Measurements from ENCODE around the gene GSDMA. TPM values are rescaled to one million over a fixed set of nuclear protein-coding genes. Genes with fewer than 3 reads are reported as not detected.
A peak's percentile ranks its signal among the peaks of the same experiment; 100 is the strongest.
"Not testable (repeated sequence)": the region's sequence is repeated elsewhere in the genome, so short reads cannot be mapped to it uniquely, and the experiment has no call there.

GSDMA gene
- total RNA-seq, 1 donor from 2014 or later = 0.74 TPM

GRCh38 chr17:39946551-39947330, 16.1 kb upstream of the GSDMA start:
- no peaks in the 10 kb centered on the region for H3K4me1 ChIP-seq
- intact Hi-C loops (cut with DNase I) = no loop called here
- TF ChIP-seq POLR2AphosphoS5 (IDR thresholded peaks at IDR 0.05; ENCODE audit: insufficient read depth in 1 of 2, low read depth in 1 of 2) = no peak
- TF ChIP-seq CTCF (IDR thresholded peaks at IDR 0.05) = no peak
- no peak for TF ChIP-seq POLR2A (IDR thresholded peaks at IDR 0.05)
- H3K36me3 ChIP-seq = no peaks in the 10 kb centered on the region
- no peak overlapping the region for H3K27ac ChIP-seq
- no peaks in the 10 kb centered on the region for H3K27me3 ChIP-seq
- no peak overlapping the region for H3K4me3 ChIP-seq
- H3K9me3 ChIP-seq = no peaks in the 10 kb centered on the region
- no peak for DNase-seq (ENCODE audit: extremely low spot score in 2 of 2)

DNA sequence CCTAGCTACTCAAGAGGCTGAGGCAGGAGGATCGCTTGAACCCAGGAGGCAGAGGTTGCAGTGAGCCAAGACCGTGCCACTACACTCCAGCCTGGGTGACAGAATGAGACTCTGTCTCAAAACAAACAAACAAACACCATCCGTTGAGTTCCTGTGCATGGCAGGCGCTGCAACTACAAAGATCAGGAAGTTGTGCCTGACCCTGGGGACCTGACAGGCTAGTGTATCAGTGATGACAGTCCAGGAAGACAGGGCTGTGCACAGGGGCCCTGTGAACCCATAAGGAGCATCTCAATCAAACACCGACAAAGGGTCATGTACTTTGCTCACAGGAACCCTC, 14.3 kb upstream of the GSDMA start:
- H3K4me1 ChIP-seq; H3K27ac ChIP-seq; intact Hi-C loops (cut with DNase I); H3K27me3 ChIP-seq; H3K9me3 ChIP-seq; H3K4me3 ChIP-seq; DNase-seq (ENCODE audit: extremely low spot score in 2 of 2); H3K36me3 ChIP-seq: not testable (repeated sequence)

DNA sequence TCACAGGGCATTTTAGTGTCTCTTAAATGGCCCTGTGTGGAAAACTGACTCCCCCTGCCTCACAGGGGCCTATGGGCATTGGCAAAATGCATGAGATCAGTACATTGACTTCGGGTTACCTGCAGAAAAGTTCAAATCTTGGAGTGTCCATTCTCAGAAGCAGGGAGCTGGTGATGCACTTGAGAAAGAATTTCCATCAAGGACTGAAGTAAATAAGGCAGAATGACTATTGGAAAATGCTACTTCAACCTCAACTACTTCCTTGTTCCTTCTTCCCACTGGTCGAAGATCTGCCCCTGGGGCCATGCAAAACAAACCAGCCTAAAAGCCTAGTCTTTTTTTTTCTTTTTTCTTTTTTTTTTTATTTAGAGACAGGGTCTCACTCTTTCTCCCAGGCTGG, 13.8 kb upstream of the GSDMA start:
- Histone ChIP-seq H3K36me3 (no peaks in the 10 kb centered on the region), H3K9me3 (no peaks in the 10 kb centered on the region), H3K27ac (no peak overlapping the region), H3K4me1 (peaks cover 8% of the 10 kb centered on the region), H3K4me3 (no peak overlapping the region), H3K27me3 (no peaks in the 10 kb centered on the region)
- TF ChIP-seq POLR2A (IDR thresholded peaks at IDR 0.05) = no peak
- TF ChIP-seq CTCF (IDR thresholded peaks at IDR 0.05) = no peak
- no peak for TF ChIP-seq POLR2AphosphoS5 (IDR thresholded peaks at IDR 0.05; ENCODE audit: insufficient read depth in 1 of 2, low read depth in 1 of 2)
- intact Hi-C loops (cut with DNase I) = no loop called here
- no peak for DNase-seq (ENCODE audit: extremely low spot score in 2 of 2)

DNA sequence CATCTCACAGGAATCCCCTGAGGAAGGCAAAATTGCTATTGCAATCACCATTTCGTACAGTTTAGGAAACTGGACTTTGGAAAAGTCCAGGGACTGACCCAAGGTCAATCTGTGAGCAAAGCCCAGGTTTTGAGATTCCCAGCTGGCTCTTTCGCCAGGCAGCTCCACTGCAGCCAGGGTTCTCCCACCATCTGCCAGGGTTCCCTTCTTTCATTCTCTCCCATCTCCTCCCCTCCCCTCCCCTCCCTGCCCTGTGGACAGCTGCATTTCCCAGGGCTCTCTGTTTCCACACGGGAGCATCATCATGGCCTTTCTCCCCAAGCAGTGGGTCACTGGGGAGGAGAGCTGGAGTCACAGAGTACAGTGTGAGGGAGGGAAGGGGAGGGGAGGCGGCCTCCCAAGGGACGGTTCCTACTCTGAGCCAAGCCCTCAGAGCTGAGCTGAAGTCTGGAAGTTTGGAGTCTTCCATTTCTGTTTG, 11.9 kb upstream of the GSDMA start:
- Histone ChIP-seq H3K36me3 (no peaks in the 10 kb centered on the region), H3K4me3 (no peak overlapping the region), H3K9me3 (no peaks in the 10 kb centered on the region), H3K4me1 (peaks cover 8% of the 10 kb centered on the region), H3K27ac (no peak overlapping the region), H3K27me3 (no peaks in the 10 kb centered on the region)
- no peak for TF ChIP-seq POLR2AphosphoS5 (IDR thresholded peaks at IDR 0.05; ENCODE audit: insufficient read depth in 1 of 2, low read depth in 1 of 2)
- TF ChIP-seq CTCF (IDR thresholded peaks at IDR 0.05) = no peak
- intact Hi-C loops (cut with DNase I) = no loop called here
- no peak for DNase-seq (ENCODE audit: extremely low spot score in 2 of 2)

GRCh38 chr17:39951924-39952679, 10.7 kb upstream of the GSDMA start:
- peak overlapping the region; percentile 40 for H3K4me3 ChIP-seq
- no peaks in the 10 kb centered on the region for H3K27me3 ChIP-seq
- no peaks in the 10 kb centered on the region for H3K9me3 ChIP-seq
- peak in 1 of 2 donors; percentile 90 for DNase-seq (ENCODE audit: extremely low spot score in 2 of 2)
- TF ChIP-seq POLR2AphosphoS5 (IDR thresholded peaks at IDR 0.05; ENCODE audit: insufficient read depth in 1 of 2, low read depth in 1 of 2) = peak in 1 of 2 donors; percentile 27
- TF ChIP-seq CTCF (IDR thresholded peaks at IDR 0.05) = no peak
- intact Hi-C loops (cut with DNase I) = no loop called here
- no peaks in the 10 kb centered on the region for H3K36me3 ChIP-seq
- H3K27ac ChIP-seq = peak overlapping the region; percentile 55
- peaks cover 8% of the 10 kb centered on the region for H3K4me1 ChIP-seq

Data from vagina (tissue), 2 donors.